ENCODE results near the gene NMD3.
"Not testable (repeated sequence)": the region's sequence is repeated elsewhere in the genome, so short reads cannot be mapped to it uniquely, and the experiment has no call there.

Gene NMD3

DNA sequence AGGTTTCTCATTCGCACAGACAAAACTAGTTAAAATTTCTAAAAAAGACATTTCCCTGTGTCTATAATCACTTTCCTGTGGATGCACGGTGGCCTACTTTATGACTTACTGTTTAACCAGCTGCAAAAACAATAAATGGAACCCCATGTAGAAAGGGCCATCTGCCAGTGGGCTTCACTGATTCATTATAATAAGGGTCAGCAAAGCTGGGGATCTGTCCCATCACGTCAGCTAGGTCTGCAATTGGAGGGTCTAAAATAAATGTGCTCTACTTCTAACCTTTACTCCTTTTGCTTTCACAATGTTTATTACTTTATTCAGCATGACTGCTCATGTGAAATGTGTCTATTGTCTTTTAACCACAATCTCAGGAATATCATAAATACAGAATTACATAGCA is 43.1 kb upstream of the NMD3 start:
- Histone ChIP-seq H3K4me3 (replicated peaks; ENCODE audit: insufficient read depth, low read length) (no peak overlapping the region), H3K27ac (replicated peaks) (no peak overlapping the region), H3K27me3 (ENCODE audit: insufficient read depth, poor library complexity, severe bottlenecking) (no peaks in the 10 kb centered on the region)
- TF ChIP-seq, protein P1, sequence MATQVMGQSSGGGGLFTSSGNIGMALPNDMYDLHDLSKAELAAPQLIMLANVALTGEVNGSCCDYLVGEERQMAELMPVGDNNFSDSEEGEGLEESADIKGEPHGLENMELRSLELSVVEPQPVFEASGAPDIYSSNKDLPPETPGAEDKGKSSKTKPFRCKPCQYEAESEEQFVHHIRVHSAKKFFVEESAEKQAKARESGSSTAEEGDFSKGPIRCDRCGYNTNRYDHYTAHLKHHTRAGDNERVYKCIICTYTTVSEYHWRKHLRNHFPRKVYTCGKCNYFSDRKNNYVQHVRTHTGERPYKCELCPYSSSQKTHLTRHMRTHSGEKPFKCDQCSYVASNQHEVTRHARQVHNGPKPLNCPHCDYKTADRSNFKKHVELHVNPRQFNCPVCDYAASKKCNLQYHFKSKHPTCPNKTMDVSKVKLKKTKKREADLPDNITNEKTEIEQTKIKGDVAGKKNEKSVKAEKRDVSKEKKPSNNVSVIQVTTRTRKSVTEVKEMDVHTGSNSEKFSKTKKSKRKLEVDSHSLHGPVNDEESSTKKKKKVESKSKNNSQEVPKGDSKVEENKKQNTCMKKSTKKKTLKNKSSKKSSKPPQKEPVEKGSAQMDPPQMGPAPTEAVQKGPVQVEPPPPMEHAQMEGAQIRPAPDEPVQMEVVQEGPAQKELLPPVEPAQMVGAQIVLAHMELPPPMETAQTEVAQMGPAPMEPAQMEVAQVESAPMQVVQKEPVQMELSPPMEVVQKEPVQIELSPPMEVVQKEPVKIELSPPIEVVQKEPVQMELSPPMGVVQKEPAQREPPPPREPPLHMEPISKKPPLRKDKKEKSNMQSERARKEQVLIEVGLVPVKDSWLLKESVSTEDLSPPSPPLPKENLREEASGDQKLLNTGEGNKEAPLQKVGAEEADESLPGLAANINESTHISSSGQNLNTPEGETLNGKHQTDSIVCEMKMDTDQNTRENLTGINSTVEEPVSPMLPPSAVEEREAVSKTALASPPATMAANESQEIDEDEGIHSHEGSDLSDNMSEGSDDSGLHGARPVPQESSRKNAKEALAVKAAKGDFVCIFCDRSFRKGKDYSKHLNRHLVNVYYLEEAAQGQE (IDR thresholded peaks at IDR 0.05; ENCODE audit: insufficient replicate concordance, low read depth): no peak
- TF ChIP-seq, protein P2, sequence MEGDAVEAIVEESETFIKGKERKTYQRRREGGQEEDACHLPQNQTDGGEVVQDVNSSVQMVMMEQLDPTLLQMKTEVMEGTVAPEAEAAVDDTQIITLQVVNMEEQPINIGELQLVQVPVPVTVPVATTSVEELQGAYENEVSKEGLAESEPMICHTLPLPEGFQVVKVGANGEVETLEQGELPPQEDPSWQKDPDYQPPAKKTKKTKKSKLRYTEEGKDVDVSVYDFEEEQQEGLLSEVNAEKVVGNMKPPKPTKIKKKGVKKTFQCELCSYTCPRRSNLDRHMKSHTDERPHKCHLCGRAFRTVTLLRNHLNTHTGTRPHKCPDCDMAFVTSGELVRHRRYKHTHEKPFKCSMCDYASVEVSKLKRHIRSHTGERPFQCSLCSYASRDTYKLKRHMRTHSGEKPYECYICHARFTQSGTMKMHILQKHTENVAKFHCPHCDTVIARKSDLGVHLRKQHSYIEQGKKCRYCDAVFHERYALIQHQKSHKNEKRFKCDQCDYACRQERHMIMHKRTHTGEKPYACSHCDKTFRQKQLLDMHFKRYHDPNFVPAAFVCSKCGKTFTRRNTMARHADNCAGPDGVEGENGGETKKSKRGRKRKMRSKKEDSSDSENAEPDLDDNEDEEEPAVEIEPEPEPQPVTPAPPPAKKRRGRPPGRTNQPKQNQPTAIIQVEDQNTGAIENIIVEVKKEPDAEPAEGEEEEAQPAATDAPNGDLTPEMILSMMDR (IDR thresholded peaks at IDR 0.05; ENCODE audit: insufficient read depth, low read length): no peak
- TF ChIP-seq GABPA (IDR thresholded peaks at IDR 0.05; ENCODE audit: low read depth): no peak
- no peak for TF ChIP-seq SPI1 (IDR thresholded peaks at IDR 0.05; ENCODE audit: borderline replicate concordance, low read depth)
- TF ChIP-seq POLR2AphosphoS5 (IDR thresholded peaks at IDR 0.05; ENCODE audit: low read depth): no peak
- no peak for DNase-seq (ENCODE audit: low read depth in 1 of 2, low spot score in 1 of 2)

DNA sequence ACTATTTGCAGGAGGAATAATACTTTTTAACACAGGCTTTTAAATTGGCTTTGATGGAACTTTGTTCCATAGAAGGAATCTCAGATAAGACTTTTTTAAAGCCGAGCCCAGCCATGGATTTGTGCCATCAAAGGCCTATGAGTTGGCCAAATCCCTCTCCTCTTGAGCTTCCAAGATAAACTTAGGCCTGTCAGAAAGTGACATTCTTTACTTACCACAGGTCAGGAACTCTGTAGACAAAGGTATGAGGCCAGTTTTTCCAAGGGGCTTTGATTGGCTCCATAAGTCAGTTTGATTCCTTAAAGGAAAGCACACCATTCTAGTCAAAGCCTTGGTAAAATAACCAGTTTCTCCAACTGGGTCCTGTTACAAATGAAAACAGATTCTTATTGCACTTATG is 39.7 kb upstream of the NMD3 start:
- not testable (repeated sequence) for H3K27ac ChIP-seq (replicated peaks); H3K4me3 ChIP-seq (replicated peaks; ENCODE audit: insufficient read depth, low read length); H3K27me3 ChIP-seq (ENCODE audit: insufficient read depth, poor library complexity, severe bottlenecking); DNase-seq (ENCODE audit: low read depth in 1 of 2, low spot score in 1 of 2)

DNA sequence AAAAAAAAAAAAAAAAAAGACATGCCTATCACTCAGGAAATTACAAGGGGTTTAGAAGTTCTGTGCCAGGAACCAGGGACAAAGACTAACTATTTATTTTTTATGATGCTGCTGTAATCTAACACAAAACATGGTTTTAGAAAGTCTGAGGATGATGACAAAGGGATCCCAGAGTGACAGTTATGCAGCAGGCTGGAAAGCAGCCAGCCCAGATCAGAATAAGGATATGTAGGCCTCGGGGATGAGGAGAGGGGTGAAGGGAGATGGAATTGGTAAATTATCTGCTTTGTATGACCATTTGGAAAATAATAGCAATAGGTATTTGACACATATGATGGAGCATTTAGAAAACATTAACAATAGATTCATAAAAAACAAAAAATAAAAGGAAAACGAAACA is 34.1 kb upstream of the NMD3 start:
- H3K27me3 ChIP-seq (ENCODE audit: insufficient read depth, poor library complexity, severe bottlenecking): no peaks in the 10 kb centered on the region
- H3K4me3 ChIP-seq (replicated peaks; ENCODE audit: insufficient read depth, low read length): no peak overlapping the region
- no peak overlapping the region for H3K27ac ChIP-seq (replicated peaks)
- TF ChIP-seq POLR2AphosphoS5 (IDR thresholded peaks at IDR 0.05; ENCODE audit: low read depth) (no peak), GABPA (IDR thresholded peaks at IDR 0.05; ENCODE audit: low read depth) (no peak), SPI1 (IDR thresholded peaks at IDR 0.05; ENCODE audit: borderline replicate concordance, low read depth) (no peak)
- TF ChIP-seq, protein P2 (IDR thresholded peaks at IDR 0.05; ENCODE audit: insufficient read depth, low read length): no peak
- TF ChIP-seq, protein P1 (IDR thresholded peaks at IDR 0.05; ENCODE audit: insufficient replicate concordance, low read depth): no peak
- no peak for DNase-seq (ENCODE audit: low read depth in 1 of 2, low spot score in 1 of 2)

DNA sequence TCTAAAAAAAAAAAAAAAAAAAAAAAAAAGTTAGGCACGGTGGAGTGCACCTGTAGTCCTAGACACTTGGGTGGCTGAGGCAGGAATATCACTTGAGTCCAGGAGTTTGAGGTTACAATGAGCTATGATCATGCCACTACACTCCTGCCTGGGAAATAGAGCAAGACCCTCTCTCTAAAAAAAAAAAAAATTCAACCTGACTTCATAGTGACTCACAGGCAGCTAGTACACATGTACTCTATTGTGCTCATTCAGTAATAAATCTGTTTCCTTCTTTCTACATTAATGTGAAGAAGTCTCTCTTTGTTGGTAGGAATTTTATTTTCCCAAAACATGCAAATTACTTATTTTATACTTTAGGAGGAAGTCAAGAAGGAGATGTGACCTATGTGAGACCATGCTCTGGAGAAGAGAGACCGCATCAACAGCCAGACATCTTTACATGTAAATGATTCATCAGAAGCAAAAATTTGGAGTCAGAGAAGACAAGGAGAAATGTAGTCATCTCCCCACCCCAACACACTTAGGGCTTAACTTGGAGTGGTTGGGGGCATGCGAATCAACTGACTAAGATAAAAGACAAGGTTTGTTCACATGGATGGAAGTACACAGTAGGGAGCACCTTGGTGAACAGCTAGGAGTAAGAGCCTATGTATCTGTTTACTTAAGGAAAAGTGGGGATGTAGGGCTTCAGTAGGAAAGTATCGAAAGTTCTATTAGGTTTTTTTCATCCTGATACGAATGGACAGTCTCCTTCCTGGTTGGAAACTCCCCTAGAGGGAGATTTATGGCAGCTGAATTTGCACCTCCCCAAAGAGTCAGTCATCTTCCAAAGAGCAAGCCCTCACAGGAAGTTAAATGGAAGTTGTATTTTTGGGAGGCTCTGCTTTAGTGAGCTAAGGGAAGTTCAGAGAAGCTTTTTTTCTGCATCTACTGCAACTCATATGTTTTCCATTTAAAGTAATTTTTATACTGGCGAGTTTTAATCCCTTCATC is 23.0 kb upstream of the NMD3 start:
- no peak for DNase-seq (ENCODE audit: low read depth in 1 of 2, low spot score in 1 of 2)
- Histone ChIP-seq H3K27me3 (ENCODE audit: insufficient read depth, poor library complexity, severe bottlenecking) (no peaks in the 10 kb centered on the region), H3K4me3 (replicated peaks; ENCODE audit: insufficient read depth, low read length) (no peak overlapping the region), H3K27ac (replicated peaks) (no peak overlapping the region)
- TF ChIP-seq POLR2AphosphoS5 (IDR thresholded peaks at IDR 0.05; ENCODE audit: low read depth) (no peak), GABPA (IDR thresholded peaks at IDR 0.05; ENCODE audit: low read depth) (no peak), SPI1 (IDR thresholded peaks at IDR 0.05; ENCODE audit: borderline replicate concordance, low read depth) (no peak)
- TF ChIP-seq, protein P2 (IDR thresholded peaks at IDR 0.05; ENCODE audit: insufficient read depth, low read length): no peak
- TF ChIP-seq, protein P1 (IDR thresholded peaks at IDR 0.05; ENCODE audit: insufficient replicate concordance, low read depth): no peak

Data from HL-60 (cell line).